Mammary epithelial cell (primary cell): Measurements from ENCODE around the gene DNAJC3.

Source experiments
- CTCF ChIP-seq, 2 donors: IDR thresholded peaks in 1 of 2; conservative IDR thresholded peaks in 1 of 2; 2 replicates each; pipeline ENCODE4 v1.5.1; 2011 to 2012; ENCODE audit warnings: inconsistent platforms in 2 of 2, low read length in 2 of 2, mild to moderate bottlenecking in 2 of 2, control low read depth in 1 of 2, low read depth in 1 of 2; ENCODE audit not compliant: insufficient read depth in 1 of 2; ENCODE audit errors: extremely low read depth in 1 of 2
- EZH2 ChIP-seq: IDR thresholded peaks from 2 replicates; pipeline ENCODE4 v1.6.1; 2012; ENCODE audit warnings: low read length, inconsistent platforms, borderline replicate concordance

DNA sequence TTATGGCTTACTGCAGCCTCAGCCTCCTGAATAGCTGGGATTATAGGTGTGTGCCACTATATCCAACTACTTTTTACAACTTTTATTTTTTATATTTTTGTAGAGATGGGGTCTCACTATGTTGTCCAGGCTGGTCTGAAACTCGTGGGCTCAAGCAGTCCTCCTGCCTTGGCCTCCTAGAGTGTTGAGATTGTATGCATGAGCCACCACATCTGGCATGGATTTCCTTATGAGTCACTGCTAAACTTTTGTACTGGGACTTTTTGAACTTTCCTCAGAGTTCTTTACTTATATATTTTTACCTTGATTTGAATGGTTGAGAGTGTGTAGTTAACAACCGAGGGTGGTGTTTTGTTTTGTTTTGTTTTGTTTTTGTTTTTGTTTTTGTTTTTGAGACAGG, 33.4 kb downstream of the DNAJC3 start:
- TF ChIP-seq CTCF (conservative IDR thresholded peaks at IDR 0.05 in 1 of 2, IDR thresholded peaks at IDR 0.05 in 1 of 2; ENCODE audit: extremely low read depth in 1 of 2, insufficient read depth in 1 of 2, low read depth in 1 of 2, low read length in 2 of 2) (no peak), EZH2 (no peak)
